GM19239 (cell line): Measurements from ENCODE around the gene RALGPS2.
A peak's percentile ranks its signal among the peaks of the same experiment; 100 is the strongest.
"Not testable (repeated sequence)": the region's sequence is repeated elsewhere in the genome, so short reads cannot be mapped to it uniquely, and the experiment has no call there.

ENCODE experiments used
- DNase-seq: peaks from one replicate; pipeline ENCODE4 v3.0.0; 2011; ENCODE audit warnings: low spot score; ENCODE audit not compliant: insufficient read length
- FAIRE-seq: peaks from 2 replicates; lab custom pipeline; 2011; peaks lifted over from hg19 to GRCh38; lab: Jason Lieb, UNC

RALGPS2 gene

DNA sequence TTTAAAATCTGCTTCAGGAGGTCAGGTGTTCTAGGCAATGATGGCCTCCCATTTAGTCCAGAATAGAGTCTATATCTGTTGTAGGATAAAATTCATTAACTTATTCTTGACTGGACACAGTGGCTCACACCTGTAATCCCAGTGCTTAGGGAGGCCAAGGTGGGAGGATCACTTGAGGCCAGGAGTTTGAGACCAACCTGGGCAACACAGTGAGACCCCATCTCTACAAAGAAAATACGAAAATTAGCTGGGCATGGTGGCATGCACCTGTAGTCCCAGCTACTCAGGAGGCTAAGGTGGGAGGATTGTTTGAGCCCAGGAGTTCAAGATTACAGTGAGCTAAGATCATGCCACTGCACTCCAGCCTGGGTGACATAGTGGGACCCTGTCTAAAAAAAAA is 122.9 kb downstream of the RALGPS2 start:
- not testable (repeated sequence) for FAIRE-seq, DNase-seq

DNA sequence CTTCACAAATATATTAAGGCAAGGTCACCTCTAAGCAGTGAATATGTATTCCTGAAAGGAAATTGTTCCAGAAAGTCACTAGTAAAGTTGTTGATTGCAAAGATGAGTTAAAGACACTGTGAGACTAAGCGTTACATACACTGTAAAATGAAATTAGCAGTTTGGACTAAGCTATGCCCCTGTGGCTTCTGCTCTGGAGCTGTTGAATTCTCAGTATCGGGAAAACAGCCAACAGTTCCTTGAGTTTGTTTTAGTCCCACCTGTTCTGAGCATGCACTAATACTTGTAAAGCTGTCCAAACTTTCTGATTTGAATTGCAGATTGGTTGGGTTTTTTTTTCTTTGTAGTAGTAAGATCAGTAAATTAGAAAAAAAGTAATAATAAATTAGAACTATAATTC is 124.9 kb downstream of the RALGPS2 start:
- no peak for DNase-seq
- FAIRE-seq: no peak

GRCh38 chr1:178857126-178857525 is 132.1 kb downstream of the RALGPS2 start:
- FAIRE-seq (no peak), DNase-seq (no peak)

DNA sequence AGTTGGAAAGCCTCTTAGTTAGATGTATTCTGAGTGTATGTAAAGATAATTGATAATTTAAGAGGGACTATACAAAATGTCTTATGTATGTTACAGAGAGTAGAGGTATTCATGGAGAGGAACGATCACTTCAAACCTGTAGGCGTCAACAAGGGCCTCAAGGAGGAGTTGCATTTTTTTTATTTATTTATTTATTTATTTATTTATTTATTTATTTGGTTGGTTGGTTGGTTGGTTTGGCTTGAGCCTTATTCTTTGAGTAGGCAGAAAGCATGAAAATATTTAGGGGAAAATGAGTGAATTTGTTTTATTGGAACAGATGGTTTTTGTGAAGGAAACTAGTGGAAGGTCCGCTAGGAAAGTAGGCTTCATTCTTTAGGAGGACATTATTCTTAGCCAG is 137.4 kb downstream of the RALGPS2 start:
- DNase-seq: no peak
- FAIRE-seq: no peak

GRCh38 chr1:178862864-178863263 is 137.8 kb downstream of the RALGPS2 start:
- DNase-seq: no peak
- no peak for FAIRE-seq

DNA sequence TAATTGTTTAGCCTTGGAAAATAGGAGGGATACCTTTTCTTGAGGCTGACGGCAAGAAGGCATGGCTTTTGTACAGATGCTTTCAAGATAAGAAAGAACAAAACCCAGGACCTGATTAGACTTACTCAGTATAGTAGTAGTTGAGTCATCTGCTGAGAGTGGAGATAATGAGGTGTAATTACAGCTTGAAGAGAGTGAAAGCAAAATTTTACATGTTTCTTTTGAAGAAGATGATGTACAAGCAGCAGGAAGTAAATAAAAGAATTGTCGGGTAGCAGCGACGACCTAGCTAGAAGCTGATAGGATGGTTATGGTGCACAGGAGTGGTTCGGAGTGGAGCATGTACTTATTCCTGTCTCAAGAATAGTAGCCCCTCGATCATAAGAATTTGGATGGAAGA is 139.3 kb downstream of the RALGPS2 start:
- no peak for DNase-seq
- peak; percentile 45 for FAIRE-seq

DNA sequence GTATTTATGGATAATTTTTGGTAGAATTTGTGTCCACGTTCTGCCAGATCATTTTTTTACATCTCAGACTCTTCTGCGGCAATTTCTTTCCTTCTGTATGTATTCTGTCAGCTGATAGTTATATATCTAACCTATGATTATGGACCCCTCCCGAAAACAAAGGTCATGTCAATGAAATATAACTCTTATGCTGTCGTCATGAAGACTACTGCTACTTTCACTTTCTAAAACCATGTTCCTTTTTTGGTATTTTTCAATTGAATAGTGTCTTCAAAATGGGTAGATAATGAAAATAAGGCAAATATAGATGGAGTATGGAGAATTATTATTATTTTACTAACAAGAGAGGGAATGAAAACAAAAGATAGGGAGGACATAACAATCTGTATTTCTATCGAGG is 142.6 kb downstream of the RALGPS2 start:
- DNase-seq (no peak), FAIRE-seq (peak; percentile 81)

DNA sequence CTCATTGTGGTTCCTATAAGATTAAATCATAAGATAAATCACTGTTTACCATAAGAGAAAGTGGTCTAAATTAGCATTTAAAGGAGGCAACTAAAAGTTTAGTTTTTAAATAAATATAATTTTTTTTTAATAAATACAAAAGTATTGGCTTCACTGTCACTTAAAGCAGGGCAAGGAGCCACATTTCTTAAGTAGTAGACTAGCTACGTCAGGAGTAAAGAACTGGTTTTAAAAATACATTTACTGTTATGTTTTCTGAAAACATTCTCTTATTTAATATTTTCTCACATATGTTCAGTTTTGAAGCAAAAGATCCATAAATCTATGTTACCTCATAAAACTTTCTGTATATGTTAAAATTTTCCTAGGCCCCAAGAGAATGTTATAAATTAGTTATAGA is 143.7 kb downstream of the RALGPS2 start:
- DNase-seq (no peak), FAIRE-seq (no peak)

GRCh38 chr1:178869119-178869697 is 144.2 kb downstream of the RALGPS2 start:
- FAIRE-seq (no peak), DNase-seq (no peak)

DNA sequence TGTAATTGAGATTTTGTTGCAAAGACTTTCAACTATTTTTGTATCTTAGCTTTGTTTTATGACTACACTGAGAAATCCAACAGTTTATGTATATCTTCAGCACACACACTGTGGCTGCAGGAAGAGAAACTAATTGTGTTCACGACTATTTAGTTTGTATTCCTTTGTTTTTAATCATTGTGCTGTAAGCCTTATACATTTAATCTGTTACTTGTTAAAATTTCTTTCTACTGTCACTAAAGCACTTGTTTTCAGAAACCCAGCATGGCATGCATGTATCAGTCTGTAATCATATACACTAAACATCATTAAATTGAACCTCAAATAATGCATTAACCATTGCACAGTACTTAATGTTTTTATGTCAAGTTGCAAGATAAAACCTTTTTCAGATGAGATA is 145.2 kb downstream of the RALGPS2 start:
- DNase-seq (no peak), FAIRE-seq (peak; percentile 18)

DNA sequence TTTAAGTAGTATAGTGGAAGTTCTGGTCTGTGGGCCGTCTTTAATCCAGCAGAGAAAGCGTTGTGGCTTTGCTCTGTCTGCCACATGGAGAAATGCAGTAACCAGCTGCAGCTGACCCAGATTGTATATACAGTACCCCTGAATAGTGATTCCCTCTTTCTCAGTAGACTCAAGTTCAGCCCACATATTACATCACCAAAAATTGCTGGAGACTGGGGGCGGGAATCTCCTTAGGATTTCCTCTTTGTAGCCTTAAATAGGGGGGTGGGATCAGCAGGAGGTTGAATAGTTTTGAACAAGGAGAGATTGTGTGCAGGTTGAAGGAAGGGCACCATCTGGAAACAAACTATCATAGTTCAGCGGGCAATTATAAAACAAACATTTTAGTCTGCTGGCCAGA is 145.9 kb downstream of the RALGPS2 start, which contains the start of gene ANGPTL1:
ANGPTL1 (minus strand) TSS at position 134 of the 400 bp plus-strand sequence. CDS start 5,301 bp downstream, outside the sequence.
- FAIRE-seq (no peak), DNase-seq (no peak)

DNA sequence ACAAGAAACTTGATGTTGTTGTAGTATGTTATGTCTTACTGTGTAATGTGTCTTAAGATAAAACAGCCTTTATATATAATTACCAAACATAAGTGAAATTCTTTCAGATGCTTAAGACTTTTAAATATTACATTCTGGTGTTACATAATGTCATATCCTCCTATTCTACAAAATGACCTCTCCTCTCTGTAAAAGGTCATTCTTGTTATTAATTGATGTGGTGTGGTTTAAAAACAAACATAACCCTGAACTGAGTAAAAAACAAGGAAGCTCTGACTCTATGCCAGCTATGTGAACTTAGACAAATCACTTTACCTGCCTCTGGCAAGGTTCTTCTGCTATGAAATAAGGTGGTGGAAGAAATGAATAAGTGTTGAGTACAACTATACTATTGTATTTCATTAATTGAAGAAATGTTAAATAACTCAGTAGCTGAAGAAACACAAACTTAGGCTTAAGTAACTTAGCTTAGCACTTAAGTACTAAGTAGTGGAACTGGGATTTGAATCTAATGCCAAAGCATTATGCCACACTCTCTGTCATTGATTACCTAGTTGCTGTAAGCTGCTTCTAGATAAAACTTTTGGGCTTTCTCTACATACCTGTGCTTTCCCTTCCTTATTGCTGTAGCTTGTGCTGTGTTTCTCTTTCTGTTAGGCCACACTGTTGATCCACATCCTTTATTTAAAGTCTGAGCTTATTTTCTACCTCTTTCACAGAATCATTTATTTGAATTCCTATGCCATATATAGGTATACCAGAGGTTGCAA is 146.7 kb downstream of the RALGPS2 start:
- no peak for DNase-seq
- FAIRE-seq: peak; percentile 26

DNA sequence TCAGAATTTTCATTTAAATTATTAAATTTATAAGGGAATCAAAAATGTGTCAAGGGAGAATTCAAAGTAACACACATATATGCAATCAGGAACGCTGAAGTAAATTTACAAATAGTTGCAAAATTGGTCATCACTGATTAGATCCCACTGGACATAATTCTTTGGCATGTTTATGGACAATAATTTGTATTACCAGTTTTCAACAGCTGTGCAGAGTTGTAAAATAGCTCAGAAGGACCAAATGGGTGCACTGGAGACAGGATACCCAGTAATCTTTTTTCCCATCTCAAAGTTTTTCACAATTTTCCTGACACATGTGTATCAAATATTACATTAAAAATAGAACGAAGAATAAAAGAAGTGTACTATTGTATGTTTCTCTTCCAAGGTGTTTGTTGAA is 149.9 kb downstream of the RALGPS2 start:
- DNase-seq: no peak
- FAIRE-seq: no peak

- no peak for FAIRE-seq
- DNase-seq: no peak
These were observed 150.9 kb downstream of the RALGPS2 start for GRCh38 chr1:178875936-178876335.

- DNase-seq (no peak), FAIRE-seq (no peak)
These were observed 152.9 kb downstream of the RALGPS2 start for GRCh38 chr1:178877896-178878295.

GRCh38 chr1:178881950-178882349 is 156.9 kb downstream of the RALGPS2 start:
- FAIRE-seq (no peak), DNase-seq (no peak)

GRCh38 chr1:178885869-178886268 is 160.8 kb downstream of the RALGPS2 start:
- FAIRE-seq (no peak), DNase-seq (no peak)

GRCh38 chr1:178886551-178886950 is 161.5 kb downstream of the RALGPS2 start:
- DNase-seq (no peak), FAIRE-seq (no peak)

DNA sequence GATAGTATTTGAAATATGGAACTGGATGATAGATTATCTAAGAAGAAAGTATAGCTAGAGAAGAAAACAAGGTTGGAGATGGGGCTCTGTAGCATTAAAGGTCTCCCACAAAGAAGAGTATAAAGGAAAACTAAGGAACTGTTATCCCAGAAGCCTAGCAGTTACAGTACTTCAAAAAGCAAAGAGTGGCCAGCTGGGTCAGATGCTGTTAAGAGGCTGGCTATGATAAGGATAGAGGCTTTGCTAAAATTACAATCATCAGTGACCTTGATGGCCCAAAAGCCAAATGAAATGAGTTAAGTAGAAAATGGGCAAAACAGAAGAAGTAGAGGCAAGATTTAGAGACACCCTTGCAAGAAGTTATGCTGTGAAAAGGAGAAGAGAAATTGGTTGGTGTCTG is 170.9 kb downstream of the RALGPS2 start:
- FAIRE-seq (no peak), DNase-seq (no peak)

DNA sequence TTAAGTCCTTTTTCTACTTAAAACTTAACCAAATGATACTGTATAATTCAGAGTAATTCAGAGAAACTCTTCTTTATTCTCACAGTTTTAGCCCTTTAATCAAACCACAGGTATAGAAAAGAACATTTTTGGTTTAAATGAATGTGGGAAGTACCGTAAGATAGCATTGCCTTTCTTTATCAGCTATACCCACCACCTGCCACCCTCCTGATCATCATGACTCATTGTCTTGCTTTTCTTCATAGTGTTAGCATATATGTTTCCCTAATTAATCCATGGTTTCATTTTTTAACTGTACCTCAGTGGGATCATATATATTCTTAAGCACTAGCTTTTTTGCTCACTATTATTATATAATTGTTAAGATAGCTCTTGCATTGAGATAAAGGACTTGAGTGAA is 173.4 kb downstream of the RALGPS2 start:
- FAIRE-seq: no peak

GRCh38 chr1:178899402-178899801 is 174.4 kb downstream of the RALGPS2 start:
- DNase-seq (no peak), FAIRE-seq (no peak)

More for the DNA sequence above, 173.4 kb downstream of the RALGPS2 start:
- DNase-seq: no peak
